Measurements from ENCODE around the gene LRP10.
"Not testable (repeated sequence)": the region's sequence is repeated elsewhere in the genome, so short reads cannot be mapped to it uniquely, and the experiment has no call there.

LRP10 gene

GRCh38 chr14:22844221-22845102 lies 27.1 kb upstream of the LRP10 start:
- DNase-seq, result no peak

GRCh38 chr14:22845103-22845394 lies 26.5 kb upstream of the LRP10 start:
- DNase-seq, result no peak

- no peak for DNase-seq
Measured at GRCh38 chr14:22845821-22846625, 25.5 kb upstream of the LRP10 start.

GRCh38 chr14:22846811-22847307 lies 24.7 kb upstream of the LRP10 start:
- no peak for DNase-seq

GRCh38 chr14:22847661-22848341 lies 23.7 kb upstream of the LRP10 start:
- DNase-seq, result no peak

- DNase-seq, result peak in 1 of 2 donors; percentile 29
Measured at GRCh38 chr14:22848351-22849164, 23.0 kb upstream of the LRP10 start.

- DNase-seq, result no peak
Measured at GRCh38 chr14:22849212-22849819, 22.2 kb upstream of the LRP10 start.

GRCh38 chr14:22850944-22851764 lies 20.4 kb upstream of the LRP10 start:
- peak in 1 of 2 donors; percentile 55 for DNase-seq

- DNase-seq, result not testable (repeated sequence)
Measured at GRCh38 chr14:22852178-22852577, 19.4 kb upstream of the LRP10 start.

- no peak for DNase-seq
Measured at GRCh38 chr14:22852599-22852939, 19.0 kb upstream of the LRP10 start.

- peak; percentile 77 to 79 for DNase-seq
Measured at GRCh38 chr14:22852940-22853767, 18.4 kb upstream of the LRP10 start.

GRCh38 chr14:22854296-22854695 lies 17.2 kb upstream of the LRP10 start:
- not testable (repeated sequence) for DNase-seq

- no peak for DNase-seq
Measured at GRCh38 chr14:22854963-22855724, 16.4 kb upstream of the LRP10 start.

GRCh38 chr14:22856428-22856827 lies 15.1 kb upstream of the LRP10 start:
- DNase-seq, result no peak

- DNase-seq, result not testable (repeated sequence)
Measured at GRCh38 chr14:22860377-22860776, 11.2 kb upstream of the LRP10 start.

- no peak for DNase-seq
Measured at GRCh38 chr14:22861651-22862050, 9.9 kb upstream of the LRP10 start.

- no peak for DNase-seq
Measured at GRCh38 chr14:22864979-22865378, 6.6 kb upstream of the LRP10 start.

GRCh38 chr14:22865424-22866405 lies 5.8 kb upstream of the LRP10 start:
- no peak for DNase-seq
